Limb (tissue), 2 donors: ENCODE data around the gene DLK1.

Experiments used
- DNase-seq, 2 donors: peaks; one replicate each; pipeline ENCODE4 v3.0.0-alpha.2; 2016; ENCODE audit errors: extremely low spot score in 2 of 2

The DLK1 gene

GRCh38 chr14:100755649-100756048, 29.0 kb downstream of the DLK1 start:
- no peak for DNase-seq

- no peak for DNase-seq
Measured at GRCh38 chr14:100761481-100761880, 34.8 kb downstream of the DLK1 start.

GRCh38 chr14:100762089-100762515, 35.4 kb downstream of the DLK1 start:
- peak in 1 of 2 donors; percentile 6 for DNase-seq

GRCh38 chr14:100762901-100763300, 36.2 kb downstream of the DLK1 start:
- peak in 1 of 2 donors; percentile 9 for DNase-seq

- DNase-seq = peak in 1 of 2 donors; percentile 20
Measured at GRCh38 chr14:100764471-100765115, 37.9 kb downstream of the DLK1 start.

- peak in 1 of 2 donors; percentile 7 for DNase-seq
Measured at GRCh38 chr14:100765296-100765695, 38.6 kb downstream of the DLK1 start.

GRCh38 chr14:100765991-100766390, 39.3 kb downstream of the DLK1 start:
- peak in 1 of 2 donors; percentile 16 for DNase-seq

- no peak for DNase-seq
Measured at GRCh38 chr14:100767003-100767787, 40.5 kb downstream of the DLK1 start.

GRCh38 chr14:100767788-100768536, 41.3 kb downstream of the DLK1 start:
- DNase-seq = no peak

- no peak for DNase-seq
Measured at GRCh38 chr14:100769035-100769939, 42.6 kb downstream of the DLK1 start.

GRCh38 chr14:100770046-100770445, 43.4 kb downstream of the DLK1 start:
- DNase-seq = no peak

GRCh38 chr14:100770605-100771120, 44.0 kb downstream of the DLK1 start:
- DNase-seq = peak in 1 of 2 donors; percentile 7

GRCh38 chr14:100771121-100771800, 44.6 kb downstream of the DLK1 start:
- peak in 1 of 2 donors; percentile 16 for DNase-seq

GRCh38 chr14:100772607-100773165, 46.0 kb downstream of the DLK1 start:
- peak in 1 of 2 donors; percentile 23 for DNase-seq

- DNase-seq = peak in 1 of 2 donors; percentile 37
Measured at GRCh38 chr14:100773331-100774163, 46.9 kb downstream of the DLK1 start.

GRCh38 chr14:100774164-100774537, 47.5 kb downstream of the DLK1 start:
- peak in 1 of 2 donors; percentile 16 for DNase-seq

- peak in 1 of 2 donors; percentile 23 for DNase-seq
Measured at GRCh38 chr14:100775351-100775830, 48.7 kb downstream of the DLK1 start.

GRCh38 chr14:100775831-100776591, 49.3 kb downstream of the DLK1 start:
- DNase-seq = peak; percentile 69 to 72
